ENCODE results near the gene TBC1D8. TPM values are rescaled to one million over a fixed set of nuclear protein-coding genes. Genes with fewer than 3 reads are reported as not detected.

The TBC1D8 gene
- total RNA-seq, 1 experiment from 2014 or later: 0.97 TPM

- Histone ChIP-seq H3K36me3 (ENCODE audit: insufficient read depth, low read length) (no peaks in the 10 kb centered on the region), H3K4me2 (ENCODE audit: low read depth, low read length, poor library complexity, severe bottlenecking) (no peak overlapping the region), H3K4me3 (ENCODE audit: low read length) (no peak overlapping the region), H3K27me3 (ENCODE audit: low read length) (no peaks in the 10 kb centered on the region), H3K4me1 (ENCODE audit: low read length) (no peaks in the 10 kb centered on the region), H3K79me2 (ENCODE audit: low read length) (no peaks in the 10 kb centered on the region), H3K9ac (ENCODE audit: low read length) (no peak overlapping the region), H3K27ac (ENCODE audit: low read length) (no peak overlapping the region), H2AFZ (ENCODE audit: low read length) (no peak overlapping the region), H3K9me3 (ENCODE audit: low read length) (no peaks in the 10 kb centered on the region), H3K9me2 (replicated peaks; ENCODE audit: insufficient read depth, low read length) (no peaks in the 10 kb centered on the region), H4K20me1 (ENCODE audit: insufficient read depth, low read depth, low read length) (no peaks in the 10 kb centered on the region)
- no peak for DNase-seq
These were observed 34.8 kb downstream of the TBC1D8 start for GRCh38 chr2:101116348-101116747.

- Histone ChIP-seq H3K79me2 (ENCODE audit: low read length) (no peaks in the 10 kb centered on the region), H3K9ac (ENCODE audit: low read length) (no peak overlapping the region)
These were observed 35.5 kb downstream of the TBC1D8 start for GRCh38 chr2:101115664-101116063.

GRCh38 chr2:101114815-101115214 is 36.4 kb downstream of the TBC1D8 start:
- Histone ChIP-seq H3K9me2 (replicated peaks; ENCODE audit: insufficient read depth, low read length) (no peaks in the 10 kb centered on the region), H3K27me3 (ENCODE audit: low read length) (no peaks in the 10 kb centered on the region), H3K36me3 (ENCODE audit: insufficient read depth, low read length) (no peaks in the 10 kb centered on the region), H2AFZ (ENCODE audit: low read length) (no peak overlapping the region), H4K20me1 (ENCODE audit: insufficient read depth, low read depth, low read length) (no peaks in the 10 kb centered on the region), H3K4me2 (ENCODE audit: low read depth, low read length, poor library complexity, severe bottlenecking) (no peak overlapping the region), H3K9me3 (ENCODE audit: low read length) (no peaks in the 10 kb centered on the region), H3K4me1 (ENCODE audit: low read length) (no peaks in the 10 kb centered on the region), H3K27ac (ENCODE audit: low read length) (no peak overlapping the region), H3K79me2 (ENCODE audit: low read length) (no peaks in the 10 kb centered on the region), H3K4me3 (ENCODE audit: low read length) (no peak overlapping the region), H3K9ac (ENCODE audit: low read length) (no peak overlapping the region)
- DNase-seq: no peak

More at GRCh38 chr2:101115664-101116063, 35.5 kb downstream of the TBC1D8 start:
- Histone ChIP-seq H4K20me1 (ENCODE audit: insufficient read depth, low read depth, low read length) (no peaks in the 10 kb centered on the region), H2AFZ (ENCODE audit: low read length) (no peak overlapping the region), H3K9me2 (replicated peaks; ENCODE audit: insufficient read depth, low read length) (no peaks in the 10 kb centered on the region), H3K36me3 (ENCODE audit: insufficient read depth, low read length) (no peaks in the 10 kb centered on the region), H3K9me3 (ENCODE audit: low read length) (no peaks in the 10 kb centered on the region), H3K4me1 (ENCODE audit: low read length) (no peaks in the 10 kb centered on the region), H3K27me3 (ENCODE audit: low read length) (no peaks in the 10 kb centered on the region), H3K27ac (ENCODE audit: low read length) (no peak overlapping the region), H3K4me3 (ENCODE audit: low read length) (no peak overlapping the region), H3K4me2 (ENCODE audit: low read depth, low read length, poor library complexity, severe bottlenecking) (no peak overlapping the region)
- DNase-seq: no peak

GRCh38 chr2:101114268-101114783 is 36.9 kb downstream of the TBC1D8 start:
- no peak overlapping the region for H2AFZ ChIP-seq (ENCODE audit: low read length)

GRCh38 chr2:101113441-101114267 is 37.5 kb downstream of the TBC1D8 start:
- Histone ChIP-seq H3K9ac (ENCODE audit: low read length) (no peak overlapping the region), H3K4me3 (ENCODE audit: low read length) (no peak overlapping the region), H3K9me3 (ENCODE audit: low read length) (no peaks in the 10 kb centered on the region), H3K4me2 (ENCODE audit: low read depth, low read length, poor library complexity, severe bottlenecking) (no peak overlapping the region), H3K27ac (ENCODE audit: low read length) (no peak overlapping the region), H3K79me2 (ENCODE audit: low read length) (no peaks in the 10 kb centered on the region), H3K27me3 (ENCODE audit: low read length) (no peaks in the 10 kb centered on the region), H3K9me2 (replicated peaks; ENCODE audit: insufficient read depth, low read length) (no peaks in the 10 kb centered on the region), H4K20me1 (ENCODE audit: insufficient read depth, low read depth, low read length) (no peaks in the 10 kb centered on the region), H3K4me1 (ENCODE audit: low read length) (no peaks in the 10 kb centered on the region), H3K36me3 (ENCODE audit: insufficient read depth, low read length) (no peaks in the 10 kb centered on the region), H2AFZ (ENCODE audit: low read length) (no peak overlapping the region)
- no peak for DNase-seq

More at GRCh38 chr2:101114268-101114783, 36.9 kb downstream of the TBC1D8 start:
- Histone ChIP-seq H3K9me2 (replicated peaks; ENCODE audit: insufficient read depth, low read length) (no peaks in the 10 kb centered on the region), H3K79me2 (ENCODE audit: low read length) (no peaks in the 10 kb centered on the region), H3K9me3 (ENCODE audit: low read length) (no peaks in the 10 kb centered on the region), H3K4me1 (ENCODE audit: low read length) (no peaks in the 10 kb centered on the region), H3K27ac (ENCODE audit: low read length) (no peak overlapping the region), H4K20me1 (ENCODE audit: insufficient read depth, low read depth, low read length) (no peaks in the 10 kb centered on the region), H3K9ac (ENCODE audit: low read length) (no peak overlapping the region), H3K36me3 (ENCODE audit: insufficient read depth, low read length) (no peaks in the 10 kb centered on the region), H3K4me2 (ENCODE audit: low read depth, low read length, poor library complexity, severe bottlenecking) (no peak overlapping the region), H3K4me3 (ENCODE audit: low read length) (no peak overlapping the region), H3K27me3 (ENCODE audit: low read length) (no peaks in the 10 kb centered on the region)
- no peak for DNase-seq

- DNase-seq: no peak
- H3K27me3 ChIP-seq (ENCODE audit: low read length): no peaks in the 10 kb centered on the region
- no peak overlapping the region for H3K9ac ChIP-seq (ENCODE audit: low read length)
- no peaks in the 10 kb centered on the region for H3K79me2 ChIP-seq (ENCODE audit: low read length)
- no peak overlapping the region for H3K27ac ChIP-seq (ENCODE audit: low read length)
- no peaks in the 10 kb centered on the region for H3K36me3 ChIP-seq (ENCODE audit: insufficient read depth, low read length)
- H4K20me1 ChIP-seq (ENCODE audit: insufficient read depth, low read depth, low read length): no peaks in the 10 kb centered on the region
- H3K9me2 ChIP-seq (replicated peaks; ENCODE audit: insufficient read depth, low read length): no peaks in the 10 kb centered on the region
- H2AFZ ChIP-seq (ENCODE audit: low read length): no peak overlapping the region
- H3K4me2 ChIP-seq (ENCODE audit: low read depth, low read length, poor library complexity, severe bottlenecking): no peak overlapping the region
- H3K9me3 ChIP-seq (ENCODE audit: low read length): no peaks in the 10 kb centered on the region
- H3K4me3 ChIP-seq (ENCODE audit: low read length): no peak overlapping the region
- no peaks in the 10 kb centered on the region for H3K4me1 ChIP-seq (ENCODE audit: low read length)
These were observed 38.4 kb downstream of the TBC1D8 start for GRCh38 chr2:101112772-101113157.

- H3K4me2 ChIP-seq (ENCODE audit: low read depth, low read length, poor library complexity, severe bottlenecking): no peak overlapping the region
These were observed 39.0 kb downstream of the TBC1D8 start for GRCh38 chr2:101111917-101112771.

GRCh38 chr2:101111262-101111838 is 39.8 kb downstream of the TBC1D8 start:
- Histone ChIP-seq H3K36me3 (ENCODE audit: insufficient read depth, low read length) (no peaks in the 10 kb centered on the region), H3K79me2 (ENCODE audit: low read length) (no peaks in the 10 kb centered on the region), H3K27me3 (ENCODE audit: low read length) (no peaks in the 10 kb centered on the region), H3K27ac (ENCODE audit: low read length) (no peak overlapping the region), H3K4me3 (ENCODE audit: low read length) (no peak overlapping the region), H4K20me1 (ENCODE audit: insufficient read depth, low read depth, low read length) (no peaks in the 10 kb centered on the region), H3K9me3 (ENCODE audit: low read length) (no peaks in the 10 kb centered on the region), H3K9me2 (replicated peaks; ENCODE audit: insufficient read depth, low read length) (no peaks in the 10 kb centered on the region), H3K4me1 (ENCODE audit: low read length) (no peaks in the 10 kb centered on the region), H2AFZ (ENCODE audit: low read length) (no peak overlapping the region), H3K9ac (ENCODE audit: low read length) (no peak overlapping the region), H3K4me2 (ENCODE audit: low read depth, low read length, poor library complexity, severe bottlenecking) (no peak overlapping the region)
- DNase-seq: no peak

More at GRCh38 chr2:101111917-101112771, 39.0 kb downstream of the TBC1D8 start:
- H3K9ac ChIP-seq (ENCODE audit: low read length): no peak overlapping the region
- H3K9me2 ChIP-seq (replicated peaks; ENCODE audit: insufficient read depth, low read length): no peaks in the 10 kb centered on the region
- no peak for DNase-seq
- no peak overlapping the region for H3K4me3 ChIP-seq (ENCODE audit: low read length)
- no peaks in the 10 kb centered on the region for H3K36me3 ChIP-seq (ENCODE audit: insufficient read depth, low read length)
- no peaks in the 10 kb centered on the region for H4K20me1 ChIP-seq (ENCODE audit: insufficient read depth, low read depth, low read length)
- no peaks in the 10 kb centered on the region for H3K27me3 ChIP-seq (ENCODE audit: low read length)
- no peak overlapping the region for H2AFZ ChIP-seq (ENCODE audit: low read length)
- H3K9me3 ChIP-seq (ENCODE audit: low read length): no peaks in the 10 kb centered on the region
- no peaks in the 10 kb centered on the region for H3K4me1 ChIP-seq (ENCODE audit: low read length)
- H3K27ac ChIP-seq (ENCODE audit: low read length): no peak overlapping the region
- no peaks in the 10 kb centered on the region for H3K79me2 ChIP-seq (ENCODE audit: low read length)

All from Karpas-422 (cell line).